Stimulated activated CD4-positive, alpha-beta T cell treated with anti-CD3 and anti-CD28 coated beads, Interleukin-2, amount 100 ng/mL, for 24 hours (primary cell): Measurements from ENCODE around the gene SYCE3.

Experiments used
- DNase-seq, 2 donors: peaks; one replicate each; pipeline ENCODE4 v3.0.0-alpha.2; 2020

Gene SYCE3

DNA sequence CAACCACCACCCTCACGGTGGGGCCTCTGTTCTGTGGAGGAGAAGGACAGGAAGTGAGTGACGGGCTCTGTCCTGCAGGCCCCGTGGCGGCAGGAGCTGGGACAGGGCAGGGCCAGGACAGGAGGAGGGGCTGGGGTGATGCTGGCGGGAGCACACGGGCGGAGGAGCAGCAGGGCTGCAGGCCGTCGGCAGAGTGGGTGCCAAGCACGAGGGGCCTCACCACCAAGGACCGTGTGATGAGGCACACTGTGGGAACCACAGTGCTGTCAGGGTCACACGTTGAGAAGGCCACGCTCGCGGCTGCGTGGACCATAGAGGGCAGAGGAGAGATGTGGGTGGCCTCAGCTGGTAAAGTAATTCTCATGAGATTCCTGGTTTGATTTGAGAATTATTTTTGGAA is 45.8 kb downstream of the SYCE3 start:
- DNase-seq, result no peak

DNA sequence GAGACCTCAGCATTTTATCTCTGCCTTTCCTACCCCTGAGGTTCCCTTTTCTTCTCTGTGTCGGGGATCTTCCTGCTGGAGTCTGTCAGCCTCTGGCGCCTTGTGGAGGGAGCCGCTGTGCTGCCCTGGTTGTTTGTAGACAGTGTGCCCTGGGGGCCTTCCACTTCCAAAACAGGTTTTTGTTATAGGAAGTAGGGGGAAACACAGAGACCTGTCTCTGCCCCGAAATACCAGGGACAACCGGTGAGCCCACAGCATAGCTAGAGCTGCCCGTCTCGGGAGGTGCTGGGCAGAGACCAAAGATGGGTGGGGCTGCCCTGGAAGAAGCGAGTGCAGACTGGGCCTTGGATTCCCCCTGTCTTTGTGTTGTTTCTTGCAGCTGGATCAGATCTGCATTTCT is 46.7 kb downstream of the SYCE3 start:
- DNase-seq, result no peak

DNA sequence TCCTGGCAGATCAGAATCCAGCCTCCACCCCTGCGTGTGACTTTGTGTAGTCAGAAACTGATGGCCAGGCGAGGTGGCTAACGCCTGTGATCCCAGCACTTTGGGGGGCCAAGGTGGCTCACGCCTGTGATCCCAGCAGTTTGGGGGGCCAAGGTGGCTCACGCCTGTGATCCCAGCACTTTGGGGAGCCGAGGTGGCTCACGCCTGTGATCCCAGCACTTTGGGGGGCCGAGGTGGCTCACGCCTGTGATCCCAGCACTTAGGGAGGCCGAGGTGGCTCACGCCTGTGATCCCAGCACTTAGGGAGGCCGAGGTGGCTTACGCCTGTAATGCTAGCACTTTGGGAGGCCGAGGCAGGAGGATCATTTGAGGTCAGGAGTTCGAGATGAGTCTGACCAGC is 49.5 kb downstream of the SYCE3 start:
- DNase-seq, result no peak

DNA sequence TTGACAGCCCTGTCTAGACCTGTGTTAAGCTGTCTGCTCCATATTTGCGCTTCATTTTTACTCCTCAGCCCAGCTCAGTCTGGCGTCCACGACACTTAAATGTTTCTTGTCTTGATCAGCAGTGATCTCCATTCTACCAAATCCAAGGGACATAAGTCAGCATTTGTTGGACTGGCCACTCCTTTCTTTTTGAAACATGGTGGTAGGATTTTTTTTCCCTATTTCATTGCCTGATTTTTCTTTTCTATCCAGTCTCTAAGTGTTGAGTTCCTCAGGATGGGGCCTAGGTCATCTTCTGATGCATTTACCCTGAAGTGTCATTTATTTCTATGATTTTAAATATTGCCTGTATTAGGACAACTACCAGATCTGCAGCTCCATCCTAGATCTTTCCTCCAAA is 53.8 kb downstream of the SYCE3 start:
- DNase-seq, result no peak

DNA sequence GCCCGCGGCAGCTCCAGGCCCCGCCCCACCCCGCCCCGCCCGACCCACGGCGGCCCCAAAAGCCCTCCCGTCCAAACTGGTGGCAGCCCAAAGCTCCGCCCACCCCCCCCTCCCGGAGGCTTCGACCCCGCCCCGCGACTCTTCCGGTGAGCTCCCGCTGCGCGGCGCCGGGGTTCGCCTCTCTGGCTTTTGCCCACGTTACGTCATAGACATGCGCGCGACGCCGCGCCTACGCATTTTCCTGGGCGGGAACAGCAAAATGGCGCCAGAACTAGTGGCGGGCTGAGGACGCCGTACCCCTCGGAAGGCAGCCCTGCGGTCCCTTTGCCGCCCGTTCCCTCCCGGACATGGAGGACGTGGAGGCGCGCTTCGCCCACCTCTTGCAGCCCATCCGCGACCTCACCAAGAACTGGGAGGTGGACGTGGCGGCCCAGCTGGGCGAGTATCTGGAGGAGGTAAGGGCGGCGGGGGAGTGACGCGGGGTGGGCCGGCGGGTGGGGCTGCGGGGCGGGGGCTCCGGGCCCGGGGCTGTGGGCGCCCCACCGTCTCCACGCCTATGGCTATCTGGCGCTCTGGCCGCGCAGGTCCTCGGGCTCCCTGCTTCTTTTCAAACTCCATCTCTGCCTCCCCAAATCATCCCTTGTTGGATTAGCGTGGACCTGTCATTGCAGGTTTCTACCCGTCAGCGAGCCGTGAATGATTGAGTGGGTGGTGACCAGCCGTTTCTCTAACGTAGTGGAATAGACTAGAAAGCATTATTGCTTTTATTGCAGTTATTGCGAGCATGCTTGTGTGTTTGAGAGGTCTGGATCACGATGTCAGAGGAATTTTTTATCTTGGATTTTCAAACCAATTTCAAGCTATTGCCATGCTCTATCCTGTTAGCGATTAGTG is 54.5 kb downstream of the SYCE3 start, which contains the start of gene NCAPH2:
Gene NCAPH2, plus strand, starts transcription at position 234 of the 894 bp plus-strand sequence. Its CDS starts 114 bp downstream, at position 348.
- peak; percentile 98 for DNase-seq

DNA sequence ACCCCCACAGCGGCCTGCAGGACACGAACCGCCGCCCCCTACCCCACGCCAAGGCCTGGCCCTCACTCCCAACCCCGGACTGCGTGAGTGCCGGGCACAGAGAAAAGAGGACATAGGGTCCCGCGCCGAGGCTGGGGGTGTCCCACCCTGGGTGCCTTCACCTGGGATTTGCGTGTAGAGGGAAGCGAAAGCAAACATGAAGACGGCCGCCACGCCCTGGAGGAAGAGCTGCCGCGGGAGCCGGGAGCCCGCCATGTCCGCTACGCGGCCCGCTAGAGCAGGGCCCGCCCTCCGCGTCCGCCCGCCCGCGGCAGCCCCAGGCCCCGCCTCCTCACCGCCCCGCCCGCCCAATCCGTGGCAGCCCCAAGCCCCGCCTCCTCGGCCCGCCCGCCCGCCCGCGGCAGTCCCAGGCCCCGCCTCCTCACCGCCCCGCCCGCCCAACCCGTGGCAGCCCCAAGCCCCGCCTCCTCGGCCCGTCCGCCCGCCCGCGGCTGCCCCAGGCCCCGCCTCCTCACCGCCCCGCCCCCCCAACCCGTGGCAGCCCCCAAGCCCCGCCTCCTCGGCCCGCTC is 55.2 kb downstream of the SYCE3 start, which contains the start of gene LMF2:
Gene LMF2, minus strand, starts transcription at position 282 of the 570 bp plus-strand sequence. Its CDS starts 27 bp downstream, at position 255.
- peak; percentile 93 to 96 for DNase-seq

DNA sequence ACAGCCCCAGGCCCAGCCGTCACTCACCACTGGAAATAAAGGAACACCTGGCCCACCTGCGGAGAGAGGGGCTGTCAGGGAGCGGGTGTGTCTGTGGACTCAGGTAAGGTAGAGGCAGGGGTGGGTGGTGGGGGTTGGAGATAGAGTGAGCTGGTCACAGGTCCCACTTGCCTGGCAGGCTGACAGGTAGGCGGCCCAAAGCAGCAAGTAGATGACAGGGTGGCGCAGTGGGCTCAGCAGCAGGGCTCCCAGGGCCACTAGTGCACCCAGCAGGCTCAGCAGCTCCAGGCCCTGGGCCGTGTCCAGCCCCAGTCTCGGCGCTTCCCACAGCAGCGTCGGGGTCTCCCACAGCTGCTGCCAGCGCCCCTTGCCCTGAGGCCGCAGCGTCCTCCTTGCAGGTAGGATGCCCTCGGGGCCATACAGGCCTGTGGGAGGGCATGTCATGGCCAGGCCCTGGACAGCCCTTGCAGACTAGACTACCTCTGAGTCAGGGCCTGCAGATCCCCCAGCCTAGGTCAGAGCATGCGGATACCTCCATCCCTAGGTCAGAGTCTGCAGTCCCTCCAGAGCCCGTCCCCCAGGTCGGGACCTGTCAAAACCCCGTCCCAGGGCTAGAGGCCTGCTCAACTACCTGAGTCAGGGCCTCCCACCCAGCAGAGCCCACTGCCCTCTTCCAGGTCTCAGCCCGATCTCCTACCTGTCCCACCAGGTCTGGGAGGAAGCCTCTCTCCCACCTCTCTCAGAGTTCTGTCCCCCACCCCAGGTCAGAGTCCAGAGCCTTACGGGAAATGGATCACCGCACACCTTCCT is 55.9 kb downstream of the SYCE3 start:
- DNase-seq, result no peak

DNA sequence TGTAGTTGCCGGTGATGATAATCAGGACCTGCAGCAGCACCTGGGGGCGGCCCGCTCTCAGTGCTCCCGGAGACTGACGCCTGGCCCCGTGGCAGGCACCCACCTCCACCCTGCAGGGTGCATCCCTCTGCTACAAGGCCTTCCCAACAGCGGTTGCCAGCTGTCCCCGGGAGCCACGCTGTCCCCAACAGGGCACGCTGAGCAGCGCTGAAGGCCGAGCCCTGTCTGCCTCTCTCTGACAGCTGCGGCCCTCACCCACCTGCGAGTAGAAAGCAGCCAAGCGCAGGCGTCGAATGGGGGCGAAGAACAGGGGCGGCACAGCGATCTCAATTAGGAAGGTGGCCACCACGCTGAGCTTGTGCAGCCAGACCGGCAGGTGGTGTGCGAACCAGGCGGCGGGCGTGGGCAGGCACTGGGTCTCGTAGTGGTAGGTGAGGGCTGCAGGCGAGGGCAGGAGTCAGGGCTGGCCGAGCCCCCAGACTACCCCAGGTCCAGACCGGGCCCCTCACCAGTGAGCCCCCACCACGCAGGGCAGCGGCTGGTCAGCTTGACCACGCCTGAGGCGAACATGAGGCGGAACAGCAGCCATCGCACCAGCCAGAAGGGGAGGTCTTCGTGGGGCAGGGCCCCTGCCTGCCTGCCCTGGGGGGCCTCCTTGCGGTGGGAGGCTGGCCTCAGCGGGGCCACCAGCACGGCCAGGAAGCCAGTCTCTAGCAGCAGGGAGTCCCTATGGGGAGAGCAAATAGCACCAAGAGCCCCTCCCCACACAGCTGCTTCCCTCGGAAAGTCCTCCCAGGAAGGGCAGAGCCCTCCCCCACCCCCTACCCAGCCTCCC is 56.7 kb downstream of the SYCE3 start:
- DNase-seq, result no peak

DNA sequence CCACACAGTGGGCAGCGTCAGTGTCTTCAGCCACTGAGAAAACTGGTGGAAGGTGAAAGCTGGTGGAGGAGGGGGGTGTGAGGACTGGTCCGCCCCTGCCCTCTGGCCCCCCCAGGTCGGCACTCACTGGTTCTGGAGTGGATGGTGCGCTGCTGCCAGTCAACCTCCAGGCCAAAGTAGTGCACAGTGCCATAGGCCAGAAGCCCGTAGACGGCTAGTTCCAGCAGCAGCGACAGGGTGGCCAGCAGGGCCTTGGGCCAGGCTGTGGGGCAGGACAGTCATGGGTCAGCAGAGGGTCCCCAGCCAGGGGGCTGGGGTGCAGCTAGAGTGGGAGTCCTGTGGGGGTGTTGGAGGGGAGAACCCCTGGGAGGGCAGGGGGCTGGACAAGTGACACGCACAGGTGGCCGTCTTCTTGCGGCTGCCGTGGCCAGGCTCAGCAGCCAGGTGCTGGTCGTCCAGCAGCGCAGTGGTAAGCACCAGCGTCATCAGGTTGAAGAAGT is 57.4 kb downstream of the SYCE3 start:
- no peak for DNase-seq

DNA sequence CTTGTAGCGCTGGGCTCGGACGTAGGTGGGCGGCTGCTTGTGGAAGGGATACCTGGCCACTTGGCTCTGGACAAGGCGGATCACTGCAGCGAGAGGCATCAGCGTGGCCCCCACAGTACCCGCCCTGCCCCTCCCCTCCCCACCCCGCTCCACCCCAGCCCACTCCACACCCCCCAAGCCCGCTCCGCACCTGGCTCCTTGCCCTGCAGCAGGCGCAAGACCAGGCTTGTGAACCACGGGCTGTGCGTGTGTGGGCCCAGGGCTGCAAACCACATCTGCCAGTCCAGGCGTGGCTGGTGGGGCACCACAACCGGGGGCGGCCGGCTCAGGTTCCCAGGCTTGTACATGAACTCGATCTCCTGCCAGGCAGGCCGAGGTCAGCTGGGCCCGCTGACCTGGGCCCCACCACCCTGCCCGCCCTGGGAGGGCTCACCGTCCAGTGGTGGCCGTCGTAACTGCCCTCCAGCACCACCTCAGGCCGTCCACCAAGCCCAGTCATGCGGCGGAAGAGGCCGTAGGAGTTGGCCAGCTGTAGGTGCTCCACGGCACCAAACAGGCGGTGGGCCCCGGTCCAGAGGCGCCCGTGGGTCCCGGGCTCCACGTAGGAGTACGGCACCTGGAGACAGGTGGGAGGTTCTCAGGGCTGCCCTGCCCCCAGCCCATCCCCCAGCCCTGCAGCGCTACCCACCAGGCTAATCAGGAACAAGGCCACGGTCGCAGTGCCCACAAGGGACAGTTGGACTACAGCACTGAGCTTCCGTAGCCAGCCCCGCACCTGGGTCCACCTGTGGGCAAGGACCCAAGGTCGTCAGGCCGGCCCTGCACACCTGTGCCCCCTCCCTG is 58.1 kb downstream of the SYCE3 start:
- DNase-seq, result no peak

DNA sequence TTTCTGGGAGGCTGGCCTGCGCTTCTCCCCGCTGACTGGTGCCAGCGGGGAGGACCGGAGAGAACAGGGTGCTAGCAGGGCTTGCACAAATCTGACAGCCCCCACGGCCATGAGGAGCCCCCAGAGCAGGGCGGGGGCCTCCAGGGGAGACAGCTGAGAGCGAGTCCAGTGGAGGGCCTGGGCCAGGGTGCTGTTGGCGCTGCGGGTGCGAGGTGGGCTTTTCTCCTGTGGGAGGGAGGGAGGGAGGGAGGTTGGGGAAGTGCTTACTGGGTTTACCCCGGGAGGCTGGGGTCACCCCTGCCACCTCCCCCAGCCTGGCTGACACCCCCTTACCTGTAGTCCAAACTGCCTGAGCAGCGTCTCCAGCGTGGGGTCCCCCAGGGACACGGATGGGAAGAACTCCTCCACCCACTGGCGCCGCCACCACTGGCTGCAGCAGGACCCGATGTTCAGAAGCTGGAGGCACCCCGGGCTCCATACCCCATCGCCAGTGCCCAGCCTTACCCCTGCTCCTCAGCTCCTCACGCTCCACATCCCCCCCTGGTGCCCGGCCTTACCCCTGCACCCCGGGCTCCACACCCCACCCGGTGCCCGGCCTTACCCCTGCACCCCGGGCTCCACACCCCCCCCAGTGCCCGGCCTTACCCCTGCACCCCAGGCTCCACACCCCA is 59.1 kb downstream of the SYCE3 start:
- peak in 1 of 2 donors; percentile 31 for DNase-seq

DNA sequence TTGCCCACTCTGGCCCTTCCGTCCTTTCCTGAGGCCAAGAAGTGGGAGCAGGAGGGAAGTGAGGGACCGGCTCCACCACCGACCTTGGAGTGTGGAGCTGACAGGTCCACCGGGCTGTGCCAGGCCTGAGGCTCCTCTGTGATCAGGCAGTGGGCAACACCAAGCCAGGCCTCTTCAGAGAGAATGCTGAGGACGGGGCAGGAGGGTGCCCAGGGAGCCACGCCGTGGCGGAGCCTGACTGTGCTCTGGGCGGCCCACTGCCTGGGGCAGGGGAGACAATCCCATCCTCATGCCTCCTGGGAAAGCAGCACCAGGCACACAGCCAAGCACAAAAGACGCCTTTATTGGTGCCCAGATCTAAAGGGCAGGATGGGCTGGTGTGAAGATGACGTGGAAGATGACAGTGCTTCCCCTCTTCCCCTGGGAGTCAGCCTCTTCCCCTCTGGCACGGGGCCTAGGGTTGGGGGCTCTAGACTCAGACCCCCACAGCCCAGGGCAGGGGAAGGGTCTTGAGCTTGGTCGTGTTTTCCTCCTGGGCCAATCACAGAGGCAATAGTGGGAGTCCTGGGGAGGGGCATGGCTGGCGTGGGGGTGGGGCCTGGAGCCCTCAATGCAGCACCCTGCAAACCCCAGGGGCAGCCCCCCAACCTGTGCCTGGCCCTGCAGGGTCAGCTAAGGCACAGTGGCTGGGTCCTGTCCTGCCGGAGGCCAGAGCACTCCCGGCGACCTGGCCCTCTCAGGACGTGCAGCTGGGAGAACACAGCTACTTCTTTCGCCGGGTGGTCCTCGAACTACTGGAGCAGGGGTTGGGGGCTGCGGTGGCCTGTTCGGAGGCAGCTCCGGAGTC is 59.9 kb downstream of the SYCE3 start:
- DNase-seq, result no peak

DNA sequence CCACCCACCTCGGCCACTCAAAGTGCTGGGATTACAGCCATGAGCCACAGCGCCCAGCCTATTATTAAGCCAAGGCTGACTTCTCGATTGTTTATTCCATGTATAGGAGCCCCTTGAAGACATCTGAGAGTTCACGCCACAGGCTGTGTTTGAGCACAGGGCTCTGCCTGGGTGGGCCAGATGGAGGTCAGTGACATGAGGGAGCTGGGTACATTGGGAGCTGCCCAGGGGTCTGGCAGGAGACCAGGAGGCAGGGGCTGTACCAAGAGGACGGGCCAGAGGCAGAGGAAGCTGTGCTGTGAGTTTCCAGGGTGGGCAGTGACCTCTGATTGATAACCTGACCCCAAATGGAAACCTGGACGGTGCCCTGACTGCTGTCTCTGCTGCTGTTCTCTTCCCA is 60.6 kb downstream of the SYCE3 start:
- DNase-seq, result no peak
